Adipocyte (in vitro differentiated cells): ENCODE data around the gene CD59.
A peak's percentile ranks its signal among the peaks of the same experiment; 100 is the strongest.

ENCODE experiments used
- DNase-seq: peaks from one replicate; pipeline ENCODE4 v3.0.0-alpha.2; 2015; ENCODE audit warnings: low read depth
- H3K27me3 ChIP-seq: replicated peaks from 2 replicates; pipeline ENCODE4 v1.7.0; 2013; ENCODE audit warnings: mild to moderate bottlenecking, low read length, moderate library complexity; ENCODE audit not compliant: control insufficient read depth, insufficient read depth
- H3K36me3 ChIP-seq: 2 replicates; pipeline ENCODE4 v1.7.0; 2013; ENCODE audit warnings: low read length, mild to moderate bottlenecking, moderate library complexity; ENCODE audit not compliant: control insufficient read depth, insufficient read depth, severe bottlenecking
- H3K4me1 ChIP-seq: 2 replicates; pipeline ENCODE4 v1.7.0; 2013; ENCODE audit warnings: mild to moderate bottlenecking, low read length, moderate library complexity; ENCODE audit not compliant: control insufficient read depth, insufficient read depth
- H3K4me3 ChIP-seq: 2 replicates; pipeline ENCODE4 v1.7.0; 2013; ENCODE audit warnings: mild to moderate bottlenecking, low read length, moderate library complexity
- H3K9ac ChIP-seq: 2 replicates; pipeline ENCODE4 v1.7.0; 2013; ENCODE audit warnings: mild to moderate bottlenecking, low read length, moderate library complexity
- H3K9me3 ChIP-seq: 2 replicates; pipeline ENCODE4 v1.7.0; 2013; ENCODE audit warnings: mild to moderate bottlenecking, low read length, moderate library complexity; ENCODE audit not compliant: control insufficient read depth

Gene CD59

DNA sequence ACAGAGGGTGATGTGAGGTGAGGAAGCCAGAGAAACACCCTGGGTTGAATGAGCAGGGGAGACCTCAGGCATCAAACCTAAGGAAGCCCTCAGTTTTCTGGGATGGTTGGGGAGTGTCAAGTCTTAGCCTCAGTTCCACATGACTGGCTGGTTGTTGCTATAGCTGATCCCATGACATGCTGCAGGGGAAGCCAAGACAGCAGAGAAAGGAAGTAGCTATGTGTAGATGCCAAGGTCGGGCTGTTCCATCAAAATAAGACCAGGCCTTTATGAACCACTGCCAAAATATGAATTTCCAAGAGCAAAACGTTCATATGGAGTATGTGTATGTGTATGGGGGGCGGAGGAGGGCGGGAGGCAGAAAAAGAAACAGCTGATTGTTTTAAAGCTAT lies 11.6 kb downstream of the CD59 start:
- peak; percentile 66 for DNase-seq
- H3K27me3 ChIP-seq = no peaks in the 10 kb centered on the region
- peak overlapping the region; percentile 12 for H3K4me3 ChIP-seq
- no peaks in the 10 kb centered on the region for H3K9me3 ChIP-seq
- H3K4me1 ChIP-seq = peaks cover 41% of the 10 kb centered on the region
- peaks cover 26% of the 10 kb centered on the region for H3K36me3 ChIP-seq
- peak overlapping the region; percentile 67 for H3K9ac ChIP-seq

DNA sequence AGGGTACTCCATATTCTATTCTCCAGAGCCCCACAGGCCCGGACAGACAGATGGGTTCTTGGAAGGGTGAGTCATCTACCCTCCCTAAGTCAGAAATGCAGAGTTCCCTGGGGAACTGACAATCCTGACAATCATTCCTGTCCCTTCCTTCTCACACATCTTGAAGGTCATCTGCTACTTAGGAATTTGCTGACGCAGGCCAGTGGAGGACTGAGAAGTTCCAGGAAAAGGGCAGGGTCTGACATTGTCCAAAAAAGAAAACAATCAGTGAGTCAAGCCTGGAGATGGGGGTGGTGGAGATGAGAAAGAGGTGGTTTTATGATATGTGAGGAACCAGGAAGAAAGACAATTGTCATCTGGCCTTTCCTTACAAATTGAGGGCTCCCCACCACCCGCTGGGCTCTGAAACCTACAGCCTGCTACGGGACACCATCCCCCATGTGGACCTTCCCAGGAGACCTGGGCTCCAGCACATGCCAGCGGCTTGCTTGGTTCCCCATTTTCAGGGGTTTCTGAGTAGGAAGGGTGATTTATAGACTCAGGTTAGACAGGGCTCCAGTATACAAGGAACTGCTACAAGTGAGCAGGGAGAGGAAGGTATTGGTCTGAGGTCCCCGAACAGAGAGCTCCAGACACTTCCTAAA lies 12.9 kb downstream of the CD59 start:
- peak overlapping the region; percentile 50 for H3K4me3 ChIP-seq
- peak; percentile 79 for DNase-seq
- peaks cover 41% of the 10 kb centered on the region for H3K4me1 ChIP-seq
- peaks cover 38% of the 10 kb centered on the region for H3K36me3 ChIP-seq
- no peaks in the 10 kb centered on the region for H3K27me3 ChIP-seq
- H3K9ac ChIP-seq = peak overlapping the region; percentile 67
- H3K9me3 ChIP-seq = no peaks in the 10 kb centered on the region

DNA sequence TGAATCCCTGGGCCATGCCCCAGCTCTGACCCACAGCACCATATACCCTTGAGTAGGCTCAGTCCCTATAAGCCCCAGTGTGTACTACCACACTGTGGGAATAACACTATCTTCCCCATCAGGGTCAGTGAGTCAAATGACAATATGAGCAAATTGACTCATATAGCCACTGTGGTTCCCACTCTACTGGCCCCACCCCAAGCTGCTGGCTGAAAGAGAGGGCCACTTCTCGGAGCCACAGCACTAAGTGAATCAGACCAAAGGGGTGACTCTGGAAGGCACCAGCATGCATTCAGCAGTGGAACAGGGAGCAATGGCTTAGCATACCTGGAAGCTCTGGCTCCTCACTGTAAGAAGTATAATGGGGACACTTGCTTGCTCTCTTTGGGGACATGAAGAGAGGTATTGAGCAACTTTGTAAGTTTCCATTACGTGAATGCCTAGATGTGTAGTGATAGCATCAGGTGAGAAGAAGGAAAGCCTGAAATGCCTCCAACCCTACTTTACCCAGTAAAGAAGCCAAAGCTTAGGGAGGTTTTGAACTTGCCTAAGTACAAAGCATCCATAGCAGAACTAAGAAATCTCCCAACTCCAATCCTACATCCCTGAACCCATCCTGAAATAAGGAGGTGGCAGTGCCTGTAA lies 13.5 kb downstream of the CD59 start:
- no peaks in the 10 kb centered on the region for H3K27me3 ChIP-seq
- peaks cover 41% of the 10 kb centered on the region for H3K4me1 ChIP-seq
- H3K4me3 ChIP-seq = peak overlapping the region; percentile 12
- no peaks in the 10 kb centered on the region for H3K9me3 ChIP-seq
- DNase-seq = peak; percentile 43
- H3K36me3 ChIP-seq = peaks cover 44% of the 10 kb centered on the region
- peak overlapping the region; percentile 61 for H3K9ac ChIP-seq

DNA sequence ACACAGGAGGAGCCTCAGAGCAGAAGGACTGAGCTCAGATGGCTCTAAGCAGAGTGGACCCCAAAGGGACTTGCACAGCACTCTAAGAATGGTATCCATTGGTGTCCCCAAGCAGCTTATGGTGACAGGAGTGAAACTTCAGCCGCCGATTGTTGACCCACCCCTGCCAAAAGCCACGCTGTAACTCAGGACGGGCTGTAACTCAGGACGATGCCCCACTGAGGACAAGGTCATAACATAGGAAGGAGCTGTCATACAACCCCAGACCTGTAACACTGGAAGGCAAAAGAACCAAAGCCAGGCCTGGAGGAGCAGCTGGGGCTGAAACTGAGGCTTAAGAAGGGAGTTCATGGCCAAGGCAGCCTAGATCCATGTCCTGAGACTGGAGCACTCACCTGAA lies 14.2 kb downstream of the CD59 start:
- H3K4me3 ChIP-seq = no peak overlapping the region
- peaks cover 41% of the 10 kb centered on the region for H3K4me1 ChIP-seq
- no peaks in the 10 kb centered on the region for H3K27me3 ChIP-seq
- H3K36me3 ChIP-seq = peaks cover 51% of the 10 kb centered on the region
- DNase-seq = no peak
- peak overlapping the region; percentile 61 for H3K9ac ChIP-seq
- no peaks in the 10 kb centered on the region for H3K9me3 ChIP-seq

DNA sequence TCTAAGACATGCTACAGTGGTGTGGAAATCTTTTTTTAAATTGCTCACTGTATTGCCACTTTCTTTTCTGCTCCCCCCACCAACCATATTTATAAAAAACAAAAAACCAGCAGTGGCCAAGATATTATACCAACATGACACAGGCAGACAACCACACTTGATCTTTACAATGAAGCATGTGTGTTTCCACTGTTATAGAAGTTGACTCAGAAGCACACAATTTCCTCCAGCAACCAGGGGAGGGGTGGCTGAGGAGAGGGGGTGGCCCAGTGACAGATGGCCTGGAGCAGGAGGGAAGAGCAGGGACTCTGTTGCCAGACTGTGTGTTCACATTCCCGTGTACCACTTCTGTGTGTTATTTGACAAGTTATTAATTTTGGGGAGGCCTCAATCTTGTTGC lies 14.8 kb downstream of the CD59 start:
- H3K4me1 ChIP-seq = peaks cover 45% of the 10 kb centered on the region
- peak overlapping the region; percentile 17 for H3K9ac ChIP-seq
- no peaks in the 10 kb centered on the region for H3K9me3 ChIP-seq
- H3K4me3 ChIP-seq = no peak overlapping the region
- DNase-seq = peak; percentile 45
- peaks cover 56% of the 10 kb centered on the region for H3K36me3 ChIP-seq
- H3K27me3 ChIP-seq = no peaks in the 10 kb centered on the region

DNA sequence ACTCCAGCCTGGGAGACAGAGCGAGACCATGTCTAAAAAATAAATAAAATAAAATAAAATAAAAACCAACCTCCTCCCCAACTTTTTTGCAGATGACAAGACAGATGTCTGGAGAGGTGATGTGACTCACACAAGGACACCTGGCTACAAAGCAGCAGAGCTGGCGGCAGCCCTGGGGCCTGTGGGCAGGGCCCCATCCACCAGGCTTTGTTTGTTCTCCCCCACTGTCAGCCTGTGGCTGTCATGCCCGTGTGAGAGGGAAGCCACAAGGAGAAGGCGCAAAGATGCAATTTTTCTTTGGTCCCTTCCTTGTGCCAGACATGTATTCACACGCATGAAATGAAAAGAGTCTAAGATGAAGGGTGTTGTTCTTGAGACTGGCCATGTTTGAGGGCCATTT lies 16.6 kb downstream of the CD59 start:
- Histone ChIP-seq H3K27me3 (no peaks in the 10 kb centered on the region), H3K9ac (no peak overlapping the region), H3K4me3 (no peak overlapping the region), H3K4me1 (peaks cover 51% of the 10 kb centered on the region), H3K9me3 (no peaks in the 10 kb centered on the region), H3K36me3 (peaks cover 67% of the 10 kb centered on the region)
- DNase-seq = no peak

DNA sequence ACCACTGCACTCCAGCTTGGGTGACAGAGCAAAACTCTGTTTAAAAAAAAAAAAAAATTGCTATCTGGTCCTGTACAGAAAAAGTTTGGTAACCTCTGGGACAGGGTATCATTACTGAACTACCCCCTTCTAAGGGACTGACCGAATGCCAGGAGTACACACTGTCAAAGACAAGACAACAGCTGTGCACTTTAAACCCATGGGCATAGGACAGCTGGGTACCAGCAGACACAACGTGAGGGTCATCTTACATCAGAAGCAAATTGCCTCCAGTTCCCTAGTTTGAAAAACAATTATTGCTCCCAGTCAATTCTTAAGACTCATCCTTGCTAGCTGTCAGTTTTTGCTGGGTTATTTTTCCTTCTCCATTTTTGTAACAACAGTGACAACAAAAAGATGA lies 17.8 kb downstream of the CD59 start:
- Histone ChIP-seq H3K4me3 (no peak overlapping the region), H3K36me3 (peaks cover 77% of the 10 kb centered on the region), H3K9me3 (no peaks in the 10 kb centered on the region), H3K27me3 (no peaks in the 10 kb centered on the region), H3K4me1 (peaks cover 40% of the 10 kb centered on the region), H3K9ac (no peak overlapping the region)
- DNase-seq = no peak

DNA sequence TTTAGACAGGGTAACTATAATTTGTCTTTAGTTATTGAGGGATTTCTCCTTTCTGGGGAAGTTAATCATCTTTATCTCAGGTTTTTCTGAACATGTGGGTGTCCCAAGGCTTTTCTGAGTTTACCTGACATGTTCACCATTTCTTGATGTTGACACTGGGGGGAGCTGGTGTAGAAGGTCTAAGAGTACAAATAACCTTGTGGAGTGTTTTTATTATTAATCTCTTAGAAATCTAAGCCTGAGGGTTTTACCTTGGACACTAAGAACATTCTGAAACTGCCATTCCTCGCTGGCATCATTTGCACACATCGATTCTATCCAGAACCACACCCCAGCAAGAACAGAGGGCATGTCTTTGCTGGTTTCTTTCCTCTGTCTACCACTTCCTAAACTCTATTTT lies 20.0 kb downstream of the CD59 start:
- peaks cover 18% of the 10 kb centered on the region for H3K4me1 ChIP-seq
- peak; percentile 50 for DNase-seq
- no peak overlapping the region for H3K4me3 ChIP-seq
- H3K36me3 ChIP-seq = peaks cover 87% of the 10 kb centered on the region
- H3K9ac ChIP-seq = no peak overlapping the region
- H3K27me3 ChIP-seq = no peaks in the 10 kb centered on the region
- no peaks in the 10 kb centered on the region for H3K9me3 ChIP-seq

DNA sequence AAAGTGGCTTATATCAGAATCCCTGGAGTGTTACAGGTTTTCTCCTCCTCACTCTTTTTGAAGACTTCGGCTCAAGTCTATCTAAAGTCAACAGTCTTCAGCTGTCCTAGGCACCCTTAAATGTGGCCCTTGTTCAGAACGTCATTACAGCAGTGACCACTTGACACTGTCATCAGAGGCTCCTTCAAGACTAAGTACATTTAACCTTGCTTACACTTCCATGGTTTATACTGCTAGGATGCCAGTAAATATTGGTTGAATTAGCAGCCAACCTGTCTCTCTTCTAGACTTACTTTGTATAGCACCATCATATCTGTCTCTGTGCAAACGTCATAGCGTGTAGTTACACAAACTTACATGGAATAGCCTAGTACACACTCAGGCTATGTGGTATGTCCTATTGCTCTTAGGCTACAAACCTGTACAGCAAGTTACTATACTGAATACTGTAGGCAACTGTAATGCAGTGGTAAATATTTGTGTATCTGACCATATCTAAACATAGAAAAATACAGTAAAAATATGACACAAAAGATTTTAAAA lies 22.3 kb downstream of the CD59 start:
- Histone ChIP-seq H3K4me3 (no peak overlapping the region), H3K27me3 (no peaks in the 10 kb centered on the region), H3K9me3 (no peaks in the 10 kb centered on the region), H3K9ac (no peak overlapping the region), H3K4me1 (peaks cover 15% of the 10 kb centered on the region), H3K36me3 (peaks cover 88% of the 10 kb centered on the region)
- no peak for DNase-seq

DNA sequence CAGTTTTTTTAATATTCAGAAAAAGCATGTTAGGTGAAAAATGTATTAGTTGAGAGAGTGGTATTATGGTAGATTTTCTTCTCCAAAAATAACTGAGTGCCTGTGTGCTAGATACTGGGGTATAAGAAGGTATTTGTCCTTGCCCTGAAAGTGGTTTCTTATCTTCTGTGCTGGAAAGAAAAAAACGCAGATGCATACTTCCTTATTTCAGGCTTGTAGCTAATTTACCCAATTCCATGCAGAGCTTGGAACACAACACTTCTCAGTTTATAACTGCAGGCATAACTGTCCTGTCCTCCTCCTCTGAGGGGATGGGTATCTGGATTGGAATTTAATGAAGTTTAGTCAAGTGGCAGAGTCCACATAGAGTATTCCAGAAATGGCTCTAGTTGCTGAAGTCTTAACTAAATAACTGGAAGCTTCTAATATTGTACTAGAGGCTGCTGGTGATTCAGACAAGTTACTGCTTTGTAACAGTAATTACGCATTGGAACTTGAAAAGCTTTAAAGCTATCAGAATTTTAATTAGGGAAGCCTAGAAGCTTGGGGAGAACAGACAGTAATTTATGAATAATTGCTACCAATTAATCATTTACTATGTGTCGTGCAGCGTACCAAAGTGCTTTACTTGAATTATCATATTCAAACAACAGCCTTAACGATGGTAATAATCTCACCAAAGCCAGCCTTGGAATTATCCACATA lies 22.9 kb downstream of the CD59 start:
- DNase-seq = no peak
- H3K4me1 ChIP-seq = peaks cover 15% of the 10 kb centered on the region
- no peak overlapping the region for H3K4me3 ChIP-seq
- H3K9me3 ChIP-seq = no peaks in the 10 kb centered on the region
- H3K9ac ChIP-seq = no peak overlapping the region
- H3K27me3 ChIP-seq = no peaks in the 10 kb centered on the region
- H3K36me3 ChIP-seq = peaks cover 87% of the 10 kb centered on the region

DNA sequence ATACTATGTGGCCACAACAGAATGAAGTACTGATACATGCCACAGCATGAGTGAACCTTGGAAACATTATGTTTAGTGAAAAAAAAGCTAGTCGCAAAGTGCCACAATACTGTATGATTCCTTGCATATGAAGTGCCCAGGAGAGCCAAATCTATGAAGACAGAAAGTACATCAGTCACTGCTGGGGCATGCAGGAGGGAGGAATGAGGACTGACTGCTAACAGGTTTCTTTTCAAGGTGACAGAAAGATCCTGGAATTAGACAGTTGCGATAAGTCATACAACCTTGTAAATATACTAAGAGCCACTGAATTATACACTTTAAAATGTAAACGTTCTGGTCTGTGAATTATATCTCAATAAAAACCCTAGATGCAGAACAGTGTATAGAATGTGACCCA lies 23.8 kb downstream of the CD59 start:
- no peaks in the 10 kb centered on the region for H3K27me3 ChIP-seq
- no peak overlapping the region for H3K9ac ChIP-seq
- DNase-seq = no peak
- no peaks in the 10 kb centered on the region for H3K9me3 ChIP-seq
- H3K4me3 ChIP-seq = no peak overlapping the region
- peaks cover 86% of the 10 kb centered on the region for H3K36me3 ChIP-seq
- H3K4me1 ChIP-seq = peaks cover 16% of the 10 kb centered on the region
